Tibial artery (tissue), 4 donors: Measurements from ENCODE around the gene N4BP2L2.

ENCODE experiments used
- DNase-seq, 2 donors: peaks; one replicate each; pipeline ENCODE4 v3.0.0-alpha.2; 2019
- H3K27ac ChIP-seq, 2 donors: fragments of 200-600 bp; sonication (generic) in 1 of 2; 1 replicate in 1 of 2; 2 replicates in 1 of 2; pipeline ENCODE4 v1.5.1; 2018 to 2019; ENCODE audit warnings: mild to moderate bottlenecking in 1 of 2
- H3K27me3 ChIP-seq, 2 donors: fragments of 200-600 bp; sonication (generic) in 1 of 2; one replicate each; pipeline versions ENCODE4 v1.5.1 to v1.6.0; 2016 to 2019
- H3K36me3 ChIP-seq, 3 donors: fragments of 200-600 bp; sonication (generic) in 2 of 3; one replicate each; pipeline ENCODE4 v1.5.1; 2016 to 2019; ENCODE audit warnings: mild to moderate bottlenecking in 2 of 3
- H3K4me1 ChIP-seq, 4 donors: fragments of 200-600 bp; sonication (generic) in 2 of 4; 1 replicate in 3 of 4; 2 replicates in 1 of 4; pipeline ENCODE4 v1.5.1; 2016 to 2019
- H3K4me3 ChIP-seq, 2 donors: fragments of 200-600 bp; sonication (generic) in 1 of 2; 1 replicate in 1 of 2; 2 replicates in 1 of 2; pipeline ENCODE4 v1.5.1; 2018 to 2019; ENCODE audit warnings: mild to moderate bottlenecking in 2 of 2
- H3K9me3 ChIP-seq, 3 donors: fragments of 200-600 bp; sonication (generic) in 1 of 3; one replicate each; pipeline ENCODE4 v1.5.1; 2016 to 2019
- intact Hi-C: fragments of 100-400 bp; cut with DNase I; formaldehyde crosslinking; loops from one replicate; pipeline ENCODE4 v1.15.0; 2023; ENCODE audit warnings: low total_unique reads
- TF ChIP-seq, protein P1 (sequence below), 2 experiments: fragments of 200-600 bp in 1 of 2; fragments of 450-650 bp in 1 of 2; IDR thresholded peaks; one replicate each; pipeline ENCODE4 v1.5.1; 2017 to 2019; ENCODE audit warnings: antibody characterized with exemption in 2 of 2, mild to moderate bottlenecking in 1 of 2, moderate library complexity in 1 of 2

Gene N4BP2L2

DNA sequence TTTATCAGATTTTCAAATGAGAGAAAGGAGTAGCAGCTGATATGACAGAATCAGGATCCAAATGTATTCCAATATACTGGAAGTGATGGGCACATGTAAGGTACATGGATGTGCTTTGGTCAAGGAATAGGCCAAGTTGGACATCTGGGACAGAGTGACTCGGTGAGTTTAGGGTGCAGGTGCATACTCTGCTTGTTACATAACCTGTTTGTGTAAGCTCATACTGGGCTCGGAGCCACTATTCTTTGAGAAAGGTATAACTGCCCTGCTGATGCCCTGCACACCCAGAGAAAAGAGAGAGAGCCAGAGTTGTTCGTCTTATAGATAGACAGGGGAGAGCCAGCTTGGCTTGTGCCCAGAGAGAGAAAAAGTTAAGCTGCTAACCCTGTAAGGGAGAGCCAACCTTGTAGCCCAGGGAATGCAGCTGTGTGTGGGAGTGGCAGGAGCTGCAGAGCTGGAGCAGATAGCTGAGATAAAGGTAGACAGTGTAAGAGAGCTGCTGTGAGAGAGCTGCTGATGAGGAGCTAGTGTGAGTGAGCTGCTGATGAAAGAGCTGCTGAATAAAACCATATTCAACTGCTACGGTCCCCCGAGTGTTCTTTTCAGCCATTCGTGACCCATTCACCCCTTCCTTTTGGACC is 70.0 kb downstream of the N4BP2L2 start:
- H3K36me3 ChIP-seq: peaks cover 7 to 19% (median 13%) of the 10 kb centered on the region in 3 donors
- no peaks in the 10 kb centered on the region for H3K9me3 ChIP-seq
- H3K27me3 ChIP-seq: no peaks in the 10 kb centered on the region
- TF ChIP-seq, protein P1, sequence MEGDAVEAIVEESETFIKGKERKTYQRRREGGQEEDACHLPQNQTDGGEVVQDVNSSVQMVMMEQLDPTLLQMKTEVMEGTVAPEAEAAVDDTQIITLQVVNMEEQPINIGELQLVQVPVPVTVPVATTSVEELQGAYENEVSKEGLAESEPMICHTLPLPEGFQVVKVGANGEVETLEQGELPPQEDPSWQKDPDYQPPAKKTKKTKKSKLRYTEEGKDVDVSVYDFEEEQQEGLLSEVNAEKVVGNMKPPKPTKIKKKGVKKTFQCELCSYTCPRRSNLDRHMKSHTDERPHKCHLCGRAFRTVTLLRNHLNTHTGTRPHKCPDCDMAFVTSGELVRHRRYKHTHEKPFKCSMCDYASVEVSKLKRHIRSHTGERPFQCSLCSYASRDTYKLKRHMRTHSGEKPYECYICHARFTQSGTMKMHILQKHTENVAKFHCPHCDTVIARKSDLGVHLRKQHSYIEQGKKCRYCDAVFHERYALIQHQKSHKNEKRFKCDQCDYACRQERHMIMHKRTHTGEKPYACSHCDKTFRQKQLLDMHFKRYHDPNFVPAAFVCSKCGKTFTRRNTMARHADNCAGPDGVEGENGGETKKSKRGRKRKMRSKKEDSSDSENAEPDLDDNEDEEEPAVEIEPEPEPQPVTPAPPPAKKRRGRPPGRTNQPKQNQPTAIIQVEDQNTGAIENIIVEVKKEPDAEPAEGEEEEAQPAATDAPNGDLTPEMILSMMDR (IDR thresholded peaks at IDR 0.05): no peak
- intact Hi-C loops: no loop called here
- no peak overlapping the region for H3K27ac ChIP-seq
- H3K4me3 ChIP-seq: no peak overlapping the region
- peaks cover 0 to 18% (median 14%) of the 10 kb centered on the region in 4 donors for H3K4me1 ChIP-seq
- DNase-seq: no peak

DNA sequence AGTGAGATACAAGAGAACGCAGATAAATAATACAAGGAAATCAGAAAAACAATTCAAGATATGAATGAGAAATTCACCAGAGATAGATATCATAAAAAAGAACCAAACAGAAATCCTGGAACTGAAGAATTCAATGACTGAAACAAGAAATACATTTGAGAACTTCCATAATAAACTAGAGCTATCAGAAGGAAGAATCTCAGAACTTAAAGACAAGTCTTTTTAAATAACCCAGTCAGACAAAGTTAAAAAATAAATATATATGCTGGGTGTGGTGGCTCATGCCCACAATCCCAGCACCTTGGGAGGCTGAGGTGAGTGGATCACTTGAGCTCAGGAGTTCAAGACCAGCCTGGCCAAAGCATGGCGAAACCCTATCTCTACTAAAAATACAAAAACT is 82.0 kb downstream of the N4BP2L2 start:
- no peak for DNase-seq
- intact Hi-C loops: no loop called here
- Histone ChIP-seq H3K4me1 (no peaks in the 10 kb centered on the region), H3K36me3 (peaks cover 25 to 65% (median 45%) of the 10 kb centered on the region in 3 donors), H3K9me3 (peaks cover 0 to 34% (median 11%) of the 10 kb centered on the region in 3 donors), H3K4me3 (no peak overlapping the region), H3K27me3 (no peaks in the 10 kb centered on the region), H3K27ac (no peak overlapping the region)
- TF ChIP-seq, protein P1 (IDR thresholded peaks at IDR 0.05): no peak

DNA sequence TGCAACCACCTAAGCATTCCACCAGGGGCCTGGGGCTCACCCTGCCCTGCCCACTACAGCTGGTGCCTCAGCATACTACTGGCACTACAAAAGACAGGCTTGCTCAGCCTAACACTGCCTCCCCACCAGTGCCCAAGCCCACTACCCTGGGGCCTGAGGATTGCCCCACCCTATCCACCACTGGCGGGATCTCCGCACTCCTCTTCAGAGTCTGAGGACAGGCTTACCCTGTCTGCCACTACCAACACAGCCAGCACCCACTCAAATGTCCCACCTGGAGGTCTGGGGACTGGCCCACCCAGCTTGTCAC is 83.0 kb downstream of the N4BP2L2 start:
- Histone ChIP-seq H3K4me3 (no peak overlapping the region), H3K27ac (no peak overlapping the region), H3K9me3 (peaks cover 0 to 36% (median 11%) of the 10 kb centered on the region in 3 donors), H3K36me3 (peaks cover 20 to 68% (median 39%) of the 10 kb centered on the region in 3 donors), H3K4me1 (no peaks in the 10 kb centered on the region), H3K27me3 (no peaks in the 10 kb centered on the region)
- no peak for DNase-seq
- TF ChIP-seq, protein P1 (IDR thresholded peaks at IDR 0.05): no peak
- intact Hi-C loops: no loop called here

DNA sequence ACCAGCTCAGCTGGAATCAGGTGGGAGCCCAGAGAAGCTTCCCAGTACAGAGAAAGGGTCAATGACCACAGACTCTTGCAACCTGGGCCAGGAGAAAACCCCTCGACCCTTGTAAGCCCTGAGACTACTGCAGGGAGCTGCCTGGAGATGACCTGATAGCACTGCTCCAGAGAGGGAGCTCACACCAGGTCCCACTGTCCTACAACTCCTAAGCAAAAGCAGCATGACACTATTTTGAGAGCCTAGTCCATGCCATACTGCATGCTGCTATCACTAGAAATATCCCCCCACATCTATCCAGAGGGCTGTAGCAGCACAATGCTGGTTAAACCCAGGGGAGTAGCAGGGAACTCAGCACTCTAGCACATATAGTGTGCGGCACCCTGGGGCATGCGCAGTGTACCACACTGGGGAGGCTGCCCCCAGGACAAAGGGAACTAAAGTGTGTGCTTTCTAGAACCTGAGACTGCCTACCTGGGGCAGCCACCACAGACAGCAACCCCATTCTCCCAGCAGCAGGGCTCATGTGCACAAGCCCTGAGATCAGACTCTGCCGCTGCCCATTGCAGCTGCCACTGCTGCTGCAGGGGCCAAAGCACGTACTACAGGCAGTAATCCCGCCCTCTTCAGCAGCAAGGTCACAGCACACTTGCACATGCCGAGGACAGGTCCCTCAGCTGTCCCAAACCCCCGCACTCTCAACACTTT is 83.6 kb downstream of the N4BP2L2 start:
- no peak for DNase-seq

DNA sequence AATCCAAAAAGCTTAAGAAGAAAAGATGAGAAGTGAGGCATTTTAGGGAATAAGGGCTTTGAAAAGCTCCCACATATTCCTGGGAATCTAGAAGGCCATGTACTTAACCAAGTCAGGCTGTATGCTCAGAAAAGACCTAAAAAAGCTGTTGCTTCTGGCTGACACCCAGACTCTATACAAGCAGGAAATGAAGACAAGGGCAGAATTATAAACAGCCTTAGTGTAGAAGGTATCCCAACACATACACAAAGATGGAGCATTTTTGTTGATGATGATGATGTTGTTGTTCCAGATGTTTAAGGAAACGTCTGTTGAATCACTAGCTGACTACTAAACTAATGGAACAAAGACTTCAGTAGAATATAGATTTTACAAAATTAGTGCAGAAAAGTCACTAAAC is 84.6 kb downstream of the N4BP2L2 start:
- no peak for DNase-seq
- TF ChIP-seq, protein P1 (IDR thresholded peaks at IDR 0.05): no peak
- Histone ChIP-seq H3K27ac (no peak overlapping the region), H3K27me3 (no peaks in the 10 kb centered on the region), H3K9me3 (peaks cover 0 to 36% (median 11%) of the 10 kb centered on the region in 3 donors), H3K4me3 (no peak overlapping the region), H3K4me1 (no peaks in the 10 kb centered on the region), H3K36me3 (peaks cover 20 to 55% (median 39%) of the 10 kb centered on the region in 3 donors)
- intact Hi-C loops: no loop called here

More for the DNA sequence above, 83.6 kb downstream of the N4BP2L2 start:
- no peak overlapping the region for H3K27ac ChIP-seq
- H3K36me3 ChIP-seq: peaks cover 20 to 63% (median 39%) of the 10 kb centered on the region in 3 donors
- TF ChIP-seq, protein P1 (IDR thresholded peaks at IDR 0.05): no peak
- no peak overlapping the region for H3K4me3 ChIP-seq
- H3K9me3 ChIP-seq: peaks cover 0 to 36% (median 11%) of the 10 kb centered on the region in 3 donors
- no peaks in the 10 kb centered on the region for H3K27me3 ChIP-seq
- intact Hi-C loops: no loop called here
- H3K4me1 ChIP-seq: no peaks in the 10 kb centered on the region
